Fibroblast of lung (primary cell): ENCODE data around the gene PDLIM5.

Source experiments
- CTCF ChIP-seq, 2 donors: IDR thresholded peaks in 1 of 2; conservative IDR thresholded peaks in 1 of 2; 1 replicate in 1 of 2; 2 replicates in 1 of 2; pipeline ENCODE4 v1.5.1; 2011 to 2012; ENCODE audit warnings: low read length in 2 of 2, control low read depth in 1 of 2, inconsistent platforms in 1 of 2, low read depth in 1 of 2, mild to moderate bottlenecking in 1 of 2
- EZH2 ChIP-seq: IDR thresholded peaks from 2 replicates; pipeline ENCODE4 v1.5.1; 2012; ENCODE audit warnings: low read length, control low read depth, mild to moderate bottlenecking; ENCODE audit errors: missing control alignments

- TF ChIP-seq CTCF (conservative IDR thresholded peaks at IDR 0.05 in 1 of 2, IDR thresholded peaks at IDR 0.05 in 1 of 2; ENCODE audit: low read depth in 1 of 2, low read length in 2 of 2): no peak
- TF ChIP-seq EZH2: no peak
These were observed 77.2 kb downstream of the PDLIM5 start for GRCh38 chr4:94528792-94529451.
